ENCODE measurements around the gene ITGA11. TPM values are rescaled to one million over a fixed set of nuclear protein-coding genes. Genes with fewer than 3 reads are reported as not detected.

ITGA11 gene
- total RNA-seq, 3 donors from 2014 or later (not counting 1 experiment from before 2014, with no cell fraction given) = not detected

- intact Hi-C loops (cut with micrococcal nuclease) = no loop called here
- no peak overlapping the region for H3K4me3 ChIP-seq (ENCODE audit: low read length)
- ATAC-seq (no peak), DNase-seq (no peak)
- no peaks in the 10 kb centered on the region for H3K9me3 ChIP-seq (ENCODE audit: control insufficient read depth, insufficient read depth, low read length)
- peaks cover 33 to 64% of the 10 kb centered on the region in 2 donors for H3K27me3 Mint-ChIP-seq (ENCODE audit: low read depth in 2 of 2)
- no peaks in the 10 kb centered on the region for H3K36me3 Mint-ChIP-seq
- 83% methylated on average over 1 of the region's 1 CpG for WGBS (ENCODE audit: insufficient coverage)
- no peak overlapping the region for H3K4me3 Mint-ChIP-seq
- H3K36me3 ChIP-seq (ENCODE audit: control insufficient read depth, insufficient read depth, low read length) = no peaks in the 10 kb centered on the region
- H3K4me1 ChIP-seq (ENCODE audit: control insufficient read depth, insufficient read depth, low read length) = peaks cover 1% of the 10 kb centered on the region
- H3K27ac Mint-ChIP-seq = no peak overlapping the region
- H3K4me1 Mint-ChIP-seq = no peaks in the 10 kb centered on the region
- H3K9me3 Mint-ChIP-seq = no peaks in the 10 kb centered on the region
- TF ChIP-seq, protein P1, sequence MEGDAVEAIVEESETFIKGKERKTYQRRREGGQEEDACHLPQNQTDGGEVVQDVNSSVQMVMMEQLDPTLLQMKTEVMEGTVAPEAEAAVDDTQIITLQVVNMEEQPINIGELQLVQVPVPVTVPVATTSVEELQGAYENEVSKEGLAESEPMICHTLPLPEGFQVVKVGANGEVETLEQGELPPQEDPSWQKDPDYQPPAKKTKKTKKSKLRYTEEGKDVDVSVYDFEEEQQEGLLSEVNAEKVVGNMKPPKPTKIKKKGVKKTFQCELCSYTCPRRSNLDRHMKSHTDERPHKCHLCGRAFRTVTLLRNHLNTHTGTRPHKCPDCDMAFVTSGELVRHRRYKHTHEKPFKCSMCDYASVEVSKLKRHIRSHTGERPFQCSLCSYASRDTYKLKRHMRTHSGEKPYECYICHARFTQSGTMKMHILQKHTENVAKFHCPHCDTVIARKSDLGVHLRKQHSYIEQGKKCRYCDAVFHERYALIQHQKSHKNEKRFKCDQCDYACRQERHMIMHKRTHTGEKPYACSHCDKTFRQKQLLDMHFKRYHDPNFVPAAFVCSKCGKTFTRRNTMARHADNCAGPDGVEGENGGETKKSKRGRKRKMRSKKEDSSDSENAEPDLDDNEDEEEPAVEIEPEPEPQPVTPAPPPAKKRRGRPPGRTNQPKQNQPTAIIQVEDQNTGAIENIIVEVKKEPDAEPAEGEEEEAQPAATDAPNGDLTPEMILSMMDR (IDR thresholded peaks at IDR 0.05) = no peak
- H3K27ac ChIP-seq (ENCODE audit: low read length) = no peak overlapping the region
- H3K27me3 ChIP-seq (ENCODE audit: control insufficient read depth, insufficient read depth, low read length) = no peaks in the 10 kb centered on the region
Measured at GRCh38 chr15:68436680-68437079, 4.7 kb upstream of the ITGA11 start.

- peaks cover 33 to 63% of the 10 kb centered on the region in 2 donors for H3K27me3 Mint-ChIP-seq (ENCODE audit: low read depth in 2 of 2)
- DNase-seq = no peak
- ATAC-seq = no peak
Measured at GRCh38 chr15:68435966-68436365, 4.0 kb upstream of the ITGA11 start.

GRCh38 chr15:68434021-68434420 is 2.1 kb upstream of the ITGA11 start:
- DNase-seq = no peak
- Mint-ChIP-seq H3K4me3 (no peak overlapping the region), H3K4me1 (no peaks in the 10 kb centered on the region), H3K9me3 (no peaks in the 10 kb centered on the region), H3K27me3 (ENCODE audit: low read depth in 2 of 2) (peaks cover 35 to 66% of the 10 kb centered on the region in 2 donors), H3K27ac (no peak overlapping the region), H3K36me3 (no peaks in the 10 kb centered on the region)
- Histone ChIP-seq H3K4me1 (ENCODE audit: control insufficient read depth, insufficient read depth, low read length) (peaks cover 5% of the 10 kb centered on the region), H3K27me3 (ENCODE audit: control insufficient read depth, insufficient read depth, low read length) (peaks cover 5% of the 10 kb centered on the region), H3K4me3 (ENCODE audit: low read length) (no peak overlapping the region), H3K9me3 (ENCODE audit: control insufficient read depth, insufficient read depth, low read length) (no peaks in the 10 kb centered on the region), H3K36me3 (ENCODE audit: control insufficient read depth, insufficient read depth, low read length) (no peaks in the 10 kb centered on the region), H3K27ac (ENCODE audit: low read length) (no peak overlapping the region)
- TF ChIP-seq, protein P1 (IDR thresholded peaks at IDR 0.05) = no peak
- ATAC-seq = no peak
- 80% methylated on average over 4 of the region's 6 CpGs for WGBS (ENCODE audit: insufficient coverage)
- intact Hi-C loops (cut with micrococcal nuclease) = no loop called here

More at GRCh38 chr15:68435966-68436365, 4.0 kb upstream of the ITGA11 start:
- no peak overlapping the region for H3K27ac Mint-ChIP-seq
- H3K9me3 ChIP-seq (ENCODE audit: control insufficient read depth, insufficient read depth, low read length) = no peaks in the 10 kb centered on the region
- 92% methylated on average over 3 of the region's 3 CpGs for WGBS (ENCODE audit: insufficient coverage)
- TF ChIP-seq, protein P1 (IDR thresholded peaks at IDR 0.05) = no peak
- no peaks in the 10 kb centered on the region for H3K4me1 Mint-ChIP-seq
- H3K27ac ChIP-seq (ENCODE audit: low read length) = no peak overlapping the region
- peaks cover 5% of the 10 kb centered on the region for H3K4me1 ChIP-seq (ENCODE audit: control insufficient read depth, insufficient read depth, low read length)
- H3K36me3 ChIP-seq (ENCODE audit: control insufficient read depth, insufficient read depth, low read length) = no peaks in the 10 kb centered on the region
- H3K27me3 ChIP-seq (ENCODE audit: control insufficient read depth, insufficient read depth, low read length) = no peaks in the 10 kb centered on the region
- intact Hi-C loops (cut with micrococcal nuclease) = no loop called here
- no peaks in the 10 kb centered on the region for H3K9me3 Mint-ChIP-seq
- no peak overlapping the region for H3K4me3 Mint-ChIP-seq
- H3K4me3 ChIP-seq (ENCODE audit: low read length) = no peak overlapping the region
- no peaks in the 10 kb centered on the region for H3K36me3 Mint-ChIP-seq

GRCh38 chr15:68433551-68433950 is 1.6 kb upstream of the ITGA11 start:
- intact Hi-C loops (cut with micrococcal nuclease) = no loop called here
- Mint-ChIP-seq H3K36me3 (no peaks in the 10 kb centered on the region), H3K4me1 (no peaks in the 10 kb centered on the region), H3K27me3 (ENCODE audit: low read depth in 2 of 2) (peaks cover 38 to 67% of the 10 kb centered on the region in 2 donors), H3K27ac (no peak overlapping the region), H3K9me3 (no peaks in the 10 kb centered on the region), H3K4me3 (no peak overlapping the region)
- Histone ChIP-seq H3K36me3 (ENCODE audit: control insufficient read depth, insufficient read depth, low read length) (no peaks in the 10 kb centered on the region), H3K9me3 (ENCODE audit: control insufficient read depth, insufficient read depth, low read length) (no peaks in the 10 kb centered on the region), H3K4me3 (ENCODE audit: low read length) (no peak overlapping the region), H3K27ac (ENCODE audit: low read length) (no peak overlapping the region), H3K27me3 (ENCODE audit: control insufficient read depth, insufficient read depth, low read length) (peaks cover 5% of the 10 kb centered on the region), H3K4me1 (ENCODE audit: control insufficient read depth, insufficient read depth, low read length) (peaks cover 5% of the 10 kb centered on the region)
- no peak for ATAC-seq
- DNase-seq = no peak
- 74% methylated on average over 2 of the region's 2 CpGs for WGBS (ENCODE audit: insufficient coverage)
- TF ChIP-seq, protein P1 (IDR thresholded peaks at IDR 0.05) = no peak

Measured in natural killer cell (primary cell).